GM12891 (cell line): ENCODE data around the gene SHLD1.

Experiments
- POLR2A ChIP-seq: IDR thresholded peaks from 2 replicates; pipeline ENCODE4 v1.6.1; 2011; ENCODE audit warnings: low read depth, low read length, control low read depth
- POLR2AphosphoS5 ChIP-seq: IDR thresholded peaks from 2 replicates; pipeline ENCODE4 v1.6.1; 2011; ENCODE audit warnings: low read depth, low read length, control low read depth
- SPI1 ChIP-seq: IDR thresholded peaks from 2 replicates; pipeline ENCODE4 v1.6.1; 2011; ENCODE audit warnings: low read depth, low read length, control low read depth

GRCh38 chr20:5715071-5715841 is 34.9 kb upstream of the SHLD1 start:
- no peak for TF ChIP-seq POLR2AphosphoS5
- TF ChIP-seq POLR2A, result no peak
- no peak for TF ChIP-seq SPI1
